Astrocyte (in vitro differentiated cells and primary cell): ENCODE results near the gene LRRC28. TPM values are rescaled to one million over a fixed set of nuclear protein-coding genes. Genes with fewer than 3 reads are reported as not detected.
A peak's percentile ranks its signal among the peaks of the same experiment; 100 is the strongest.

Experiments
- DNase-seq: peaks from one replicate; pipeline ENCODE4 v3.0.0-alpha.2; 2010; ENCODE audit warnings: low read depth
- FAIRE-seq: peaks from 2 replicates; lab custom pipeline; 2011; peaks lifted over from hg19 to GRCh38; lab: Jason Lieb, UNC
- H2AFZ ChIP-seq: 2 replicates; pipeline ENCODE4 v1.6.0; 2012; ENCODE audit warnings: low read depth, low read length, inconsistent platforms
- H3K27ac ChIP-seq: 2 replicates; pipeline ENCODE4 v1.5.1; 2011; ENCODE audit warnings: low read depth, low read length, inconsistent platforms
- H3K27me3 ChIP-seq: 2 replicates; pipeline ENCODE4 v1.6.0; 2011; ENCODE audit warnings: low read length, inconsistent platforms; ENCODE audit not compliant: insufficient read depth
- H3K36me3 ChIP-seq: 2 replicates; pipeline ENCODE4 v1.5.1; 2011; ENCODE audit warnings: low read length, inconsistent platforms; ENCODE audit not compliant: insufficient read depth
- H3K4me1 ChIP-seq: 2 replicates; pipeline ENCODE4 v1.5.1; 2011; ENCODE audit warnings: low read length, inconsistent platforms; ENCODE audit not compliant: insufficient read depth
- H3K4me2 ChIP-seq: 2 replicates; pipeline ENCODE4 v1.6.0; 2012; ENCODE audit warnings: low read length, inconsistent platforms
- H3K4me3 ChIP-seq: 2 replicates; pipeline ENCODE4 v1.5.1; 2011; ENCODE audit warnings: low read depth, mild to moderate bottlenecking, low read length, inconsistent platforms; ENCODE audit not compliant: insufficient read depth
- H3K79me2 ChIP-seq: 2 replicates; pipeline ENCODE4 v1.6.0; 2012; ENCODE audit warnings: mild to moderate bottlenecking, low read length, inconsistent platforms; ENCODE audit not compliant: insufficient read depth
- H3K9ac ChIP-seq: 2 replicates; pipeline ENCODE4 v1.6.0; 2012; ENCODE audit warnings: mild to moderate bottlenecking, low read length, inconsistent platforms
- H3K9me3 ChIP-seq: 2 replicates; pipeline ENCODE4 v1.5.1; 2012; ENCODE audit warnings: low read depth, mild to moderate bottlenecking, low read length, inconsistent platforms; ENCODE audit not compliant: insufficient read depth
- H4K20me1 ChIP-seq: 2 replicates; pipeline ENCODE4 v1.6.0; 2012; ENCODE audit warnings: low read length, inconsistent platforms; ENCODE audit not compliant: insufficient read depth
- H3K27ac Mint-ChIP-seq: one replicate; pipeline ENCODE4 v1.8.0; 2021; ENCODE audit warnings: mild to moderate bottlenecking, mixed read lengths; ENCODE audit not compliant: unreplicated experiment
- H3K27me3 Mint-ChIP-seq: one replicate; pipeline ENCODE4 v1.8.0; 2021; ENCODE audit warnings: low read depth, mixed read lengths; ENCODE audit not compliant: unreplicated experiment
- H3K36me3 Mint-ChIP-seq: one replicate; pipeline ENCODE4 v1.8.0; 2021; ENCODE audit warnings: low read depth, mixed read lengths; ENCODE audit not compliant: unreplicated experiment
- H3K4me1 Mint-ChIP-seq: one replicate; pipeline ENCODE4 v1.8.0; 2021; ENCODE audit warnings: low read depth, mixed read lengths; ENCODE audit not compliant: unreplicated experiment
- H3K4me3 Mint-ChIP-seq: one replicate; pipeline ENCODE4 v1.8.0; 2021; ENCODE audit warnings: mild to moderate bottlenecking, moderate library complexity, mixed read lengths; ENCODE audit not compliant: unreplicated experiment
- H3K9me3 Mint-ChIP-seq: one replicate; pipeline ENCODE4 v1.8.0; 2021; ENCODE audit warnings: mild to moderate bottlenecking, mixed read lengths; ENCODE audit not compliant: unreplicated experiment
- CTCF ChIP-seq: IDR thresholded peaks from 2 replicates; pipeline ENCODE4 v1.5.1; 2011; ENCODE audit warnings: low read depth, mild to moderate bottlenecking, inconsistent platforms, low read length, moderate library complexity; ENCODE audit not compliant: insufficient read depth
- EZH2 ChIP-seq: IDR thresholded peaks from 2 replicates; pipeline ENCODE4 v1.6.1; 2012; ENCODE audit warnings: mild to moderate bottlenecking, low read length, inconsistent platforms; ENCODE audit not compliant: insufficient read depth
- total RNA-seq: library from RNA; stranded (reverse); gene quantifications from 2 replicates; pipeline ENCODE4 v1.2.1, GENCODE V29; 2021

Gene LRRC28
- total RNA-seq, 1 donor from 2014 or later = 28.1 TPM

- H3K4me1 ChIP-seq = no peaks in the 10 kb centered on the region
- H2AFZ ChIP-seq = no peak overlapping the region
- Mint-ChIP-seq H3K27ac (no peak overlapping the region), H3K4me3 (no peak overlapping the region), H3K36me3 (peaks cover 22% of the 10 kb centered on the region), H3K27me3 (no peaks in the 10 kb centered on the region), H3K4me1 (peaks cover 6% of the 10 kb centered on the region), H3K9me3 (no peaks in the 10 kb centered on the region)
- DNase-seq (no peak), FAIRE-seq (peak; percentile 37)
- no peaks in the 10 kb centered on the region for H4K20me1 ChIP-seq
- H3K27ac ChIP-seq = no peak overlapping the region
- no peaks in the 10 kb centered on the region for H3K27me3 ChIP-seq
- TF ChIP-seq EZH2 (no peak), CTCF (no peak)
- H3K9me3 ChIP-seq = no peaks in the 10 kb centered on the region
- no peak overlapping the region for H3K4me2 ChIP-seq
- H3K36me3 ChIP-seq = peaks cover 19% of the 10 kb centered on the region
- no peak overlapping the region for H3K9ac ChIP-seq
- no peaks in the 10 kb centered on the region for H3K79me2 ChIP-seq
- H3K4me3 ChIP-seq = no peak overlapping the region
Observed at GRCh38 chr15:99224372-99225214, 26.7 kb upstream of the LRRC28 start.

GRCh38 chr15:99226802-99227201, 24.5 kb upstream of the LRRC28 start:
- H3K27ac Mint-ChIP-seq = no peak overlapping the region
- no peak overlapping the region for H3K4me3 Mint-ChIP-seq
- H3K27me3 Mint-ChIP-seq = no peaks in the 10 kb centered on the region
- H3K79me2 ChIP-seq = peaks cover 2% of the 10 kb centered on the region
- H3K9me3 ChIP-seq = no peaks in the 10 kb centered on the region
- FAIRE-seq = no peak
- peaks cover 16% of the 10 kb centered on the region for H3K36me3 ChIP-seq
- peaks cover 16% of the 10 kb centered on the region for H3K36me3 Mint-ChIP-seq
- H3K4me1 Mint-ChIP-seq = peaks cover 6% of the 10 kb centered on the region
- H3K9ac ChIP-seq = no peak overlapping the region
- no peak for TF ChIP-seq EZH2
- TF ChIP-seq CTCF = no peak
- H3K9me3 Mint-ChIP-seq = no peaks in the 10 kb centered on the region
- no peak for DNase-seq
- no peak overlapping the region for H2AFZ ChIP-seq
- H3K27me3 ChIP-seq = no peaks in the 10 kb centered on the region
- no peaks in the 10 kb centered on the region for H3K4me1 ChIP-seq
- no peak overlapping the region for H3K4me2 ChIP-seq
- H3K27ac ChIP-seq = no peak overlapping the region
- no peaks in the 10 kb centered on the region for H4K20me1 ChIP-seq
- H3K4me3 ChIP-seq = no peak overlapping the region
